HEK293 (cell line): Measurements from ENCODE around the gene TESK2.
"Not testable (repeated sequence)": the region's sequence is repeated elsewhere in the genome, so short reads cannot be mapped to it uniquely, and the experiment has no call there.

Experiments used
- CTCF ChIA-PET: fragments of 350-600 bp; formaldehyde crosslinking; extraction: SDS; loops from one replicate; lab custom pipeline; 2021; ENCODE audit warnings: antibody characterized with exemption; lab: Yijun Ruan, JAX
- POLR2A ChIA-PET: fragments of 300-600 bp; formaldehyde crosslinking; extraction: SDS; loops from one replicate; lab custom pipeline; 2020; ENCODE audit warnings: antibody characterized with exemption, inconsistent platforms; lab: Yijun Ruan, JAX
- H3K27ac ChIP-seq: fragments of 200-500 bp; sonication (Bioruptor generic); 2 replicates; pipeline ENCODE4 v1.5.1; 2014; ENCODE audit warnings: low read depth, low read length, control low read depth, inconsistent platforms; ENCODE audit errors: extremely low read depth
- H3K36me3 ChIP-seq, 2 experiments: fragments of 200-500 bp in 1 of 2; sonication (Bioruptor generic) in 1 of 2; 1 replicate in 1 of 2; 2 replicates in 1 of 2; pipeline ENCODE4 v1.5.1; 2014 to 2017; ENCODE audit warnings: inconsistent platforms in 2 of 2, low read length in 2 of 2; ENCODE audit not compliant: control insufficient read depth in 2 of 2, insufficient read depth in 1 of 2
- H3K4me1 ChIP-seq: fragments of 200-500 bp; sonication (Bioruptor generic); 2 replicates; pipeline ENCODE4 v1.5.1; 2014; ENCODE audit warnings: mild to moderate bottlenecking, low read length, inconsistent platforms; ENCODE audit not compliant: control insufficient read depth, insufficient read depth
- H3K4me3 ChIP-seq: 2 replicates; pipeline ENCODE4 v1.5.1; 2011; ENCODE audit warnings: low read depth, mild to moderate bottlenecking, control low read depth, low read length, moderate library complexity
- H3K9me3 ChIP-seq: fragments of 200-500 bp; sonication (Bioruptor generic); 2 replicates; pipeline ENCODE4 v1.5.1; 2014; ENCODE audit warnings: low read depth, low read length, inconsistent platforms; ENCODE audit not compliant: control insufficient read depth, insufficient read depth
- PRDM6 ChIP-seq: fragments of 450-650 bp; formaldehyde crosslinking; IDR thresholded peaks from 2 replicates; pipeline ENCODE4 v1.5.1; 2017; ENCODE audit warnings: missing biosample characterization, missing genetic modification characterization
- YY2 ChIP-seq: fragments of 450-650 bp; formaldehyde crosslinking; IDR thresholded peaks from 2 replicates; pipeline ENCODE4 v1.5.1; 2016; ENCODE audit warnings: missing biosample characterization, missing genetic modification characterization
- ZBTB17 ChIP-seq: fragments of 450-650 bp; formaldehyde crosslinking; IDR thresholded peaks from 2 replicates; pipeline ENCODE4 v1.5.1; 2016; ENCODE audit warnings: missing biosample characterization, missing genetic modification characterization
- ZNF140 ChIP-seq: fragments of 450-650 bp; formaldehyde crosslinking; IDR thresholded peaks from 2 replicates; pipeline ENCODE4 v1.5.1; 2016; ENCODE audit warnings: missing biosample characterization, missing genetic modification characterization
- ZNF362 ChIP-seq: fragments of 450-650 bp; formaldehyde crosslinking; IDR thresholded peaks from 2 replicates; pipeline ENCODE4 v1.5.1; 2016; ENCODE audit warnings: missing biosample characterization, missing genetic modification characterization
- ZNF366 ChIP-seq: fragments of 450-650 bp; formaldehyde crosslinking; conservative IDR thresholded peaks from 2 replicates; pipeline ENCODE4 v1.5.1; 2016; ENCODE audit warnings: missing biosample characterization, missing genetic modification characterization
- ZNF518A ChIP-seq: fragments of 450-650 bp; formaldehyde crosslinking; conservative IDR thresholded peaks from 2 replicates; pipeline ENCODE4 v1.5.1; 2016; ENCODE audit warnings: low read depth, missing biosample characterization, missing genetic modification characterization
- ZNF529 ChIP-seq: fragments of 450-650 bp; formaldehyde crosslinking; IDR thresholded peaks from 2 replicates; pipeline ENCODE4 v1.5.1; 2017; ENCODE audit warnings: missing genetic modification characterization, missing biosample characterization; ENCODE audit not compliant: insufficient replicate concordance
- ZNF544 ChIP-seq: fragments of 450-650 bp; formaldehyde crosslinking; IDR thresholded peaks from 2 replicates; pipeline ENCODE4 v1.5.0; 2017; ENCODE audit warnings: missing biosample characterization, missing genetic modification characterization
- ZNF555 ChIP-seq: fragments of 450-650 bp; formaldehyde crosslinking; conservative IDR thresholded peaks from 2 replicates; pipeline ENCODE4 v1.5.1; 2017; ENCODE audit warnings: missing biosample characterization, mild to moderate bottlenecking, missing genetic modification characterization, inconsistent platforms
- ZNF596 ChIP-seq: fragments of 450-650 bp; IDR thresholded peaks from 2 replicates; pipeline ENCODE4 v1.5.0; 2018; ENCODE audit warnings: missing biosample characterization, mild to moderate bottlenecking, missing genetic modification characterization, moderate library complexity
- ZNF623 ChIP-seq: fragments of 450-650 bp; formaldehyde crosslinking; IDR thresholded peaks from 2 replicates; pipeline ENCODE4 v1.5.1; 2016; ENCODE audit warnings: missing biosample characterization, missing genetic modification characterization
- ZNF677 ChIP-seq: fragments of 450-650 bp; IDR thresholded peaks from 2 replicates; pipeline ENCODE4 v1.5.0; 2018; ENCODE audit warnings: missing biosample characterization, mild to moderate bottlenecking, missing genetic modification characterization, moderate library complexity
- ZNF777 ChIP-seq: fragments of 450-650 bp; formaldehyde crosslinking; IDR thresholded peaks from 2 replicates; pipeline ENCODE4 v1.5.1; 2017; ENCODE audit warnings: missing biosample characterization, missing genetic modification characterization, borderline replicate concordance

Gene TESK2

GRCh38 chr1:45530632-45531135, 39.7 kb upstream of the TESK2 start:
- Histone ChIP-seq H3K9me3 (no peaks in the 10 kb centered on the region), H3K4me1 (no peaks in the 10 kb centered on the region), H3K4me3 (no peak overlapping the region), H3K36me3 (no peaks in the 10 kb centered on the region), H3K27ac (no peak overlapping the region)
- ChIA-PET CTCF (interaction anchor here (0.8 to 1.9 kb wide), 3 partner anchors 18 to 40 kb away, joined by 3 to 10 read pairs (median 4); no protein-coding TSS in a partner anchor), POLR2A (interaction anchor here (1.2 to 2.3 kb wide), 2 partner anchors 9 to 20 kb away, joined by 6 to 17 read pairs; partner anchors contain the start of genes AKR1A1 and PRDX1)
- TF ChIP-seq ZNF596 (tag by site-specific recombination) (no peak), ZNF544 (tag by site-specific recombination) (no peak), ZNF623 (tag by site-specific recombination) (no peak), ZNF677 (tag by site-specific recombination) (no peak), ZNF777 (tag by site-specific recombination) (no peak), ZNF529 (tag by site-specific recombination) (no peak), ZNF518A (tag by site-specific recombination) (no peak), YY2 (tag by site-specific recombination) (no peak), ZNF555 (tag by site-specific recombination) (no peak), ZNF366 (tag by site-specific recombination) (no peak)
- TF ChIP-seq, all 188 proteins: peak for 0

- Histone ChIP-seq H3K4me1 (0 out of 2 replicates have a peak, but pooled peaks cover 3% of the 10 kb centered on the region), H3K27ac (no peak overlapping the region), H3K4me3 (no peak overlapping the region), H3K9me3 (no peaks in the 10 kb centered on the region), H3K36me3 (no peaks in the 10 kb centered on the region)
- CTCF ChIA-PET: interaction anchor here (2.0 kb wide), 1 partner anchor 34 kb away, joined by 6 read pairs; no protein-coding TSS in a partner anchor
- TF ChIP-seq ZBTB17 (tag by site-specific recombination) (peak; percentile 36; the same call in 1 of the 2 replicates), PRDM6 (tag by site-specific recombination) (peak; percentile 84), ZNF140 (tag by site-specific recombination) (no peak), ZNF362 (tag by site-specific recombination) (peak; percentile 94)
- POLR2A ChIA-PET: no interaction called here
These were observed 35.2 kb upstream of the TESK2 start for GRCh38 chr1:45526135-45526644.

GRCh38 chr1:45523975-45524374, 33.0 kb upstream of the TESK2 start:
- ChIA-PET CTCF (interaction anchor here (0.6 to 5.3 kb wide), 5 partner anchors 12 to 130 kb away, joined by 4 to 30 read pairs (median 6); no protein-coding TSS in a partner anchor), POLR2A (interaction anchor here (1.2 kb wide), 1 partner anchor 59 kb away, joined by 3 read pairs; no protein-coding TSS in a partner anchor)
- not testable (repeated sequence) for H3K27ac ChIP-seq, H3K4me1 ChIP-seq, H3K36me3 ChIP-seq, H3K4me3 ChIP-seq, H3K9me3 ChIP-seq
